Sciatic nerve (tissue), 2 donors: ENCODE measurements around the gene AACS. TPM values are rescaled to one million over a fixed set of nuclear protein-coding genes. Genes with fewer than 3 reads are reported as not detected.
"Not testable (repeated sequence)": the region's sequence is repeated elsewhere in the genome, so short reads cannot be mapped to it uniquely, and the experiment has no call there.

ENCODE experiments used
- ATAC-seq: fragments of 200-7000 bp; cut with Tn5 transposase; one replicate; pipeline ENCODE4 v1.9.1; 2020; ENCODE audit warnings: mild to moderate bottlenecking, moderate library complexity
- DNase-seq: peaks from one replicate; pipeline ENCODE4 v3.0.0-alpha.2; 2020; ENCODE audit warnings: low spot score
- intact Hi-C: fragments of 100-400 bp; cut with DNase I; formaldehyde crosslinking; loops from one replicate; pipeline ENCODE4 v1.14.2; 2022
- total RNA-seq: library from RNA; stranded (reverse); fragmentation: NEBNext Ultra II Directional; extraction: Animal tissue kit (Norgen Biotek cat#: 25700); gene quantifications from one replicate; pipeline ENCODE4 v1.2.1, GENCODE V29; 2021
- donor health status: DM: no; HTN: no; CAD: no.
- donor health status: DM: no; HTN: no; CAD: no.

Gene AACS, protein sequence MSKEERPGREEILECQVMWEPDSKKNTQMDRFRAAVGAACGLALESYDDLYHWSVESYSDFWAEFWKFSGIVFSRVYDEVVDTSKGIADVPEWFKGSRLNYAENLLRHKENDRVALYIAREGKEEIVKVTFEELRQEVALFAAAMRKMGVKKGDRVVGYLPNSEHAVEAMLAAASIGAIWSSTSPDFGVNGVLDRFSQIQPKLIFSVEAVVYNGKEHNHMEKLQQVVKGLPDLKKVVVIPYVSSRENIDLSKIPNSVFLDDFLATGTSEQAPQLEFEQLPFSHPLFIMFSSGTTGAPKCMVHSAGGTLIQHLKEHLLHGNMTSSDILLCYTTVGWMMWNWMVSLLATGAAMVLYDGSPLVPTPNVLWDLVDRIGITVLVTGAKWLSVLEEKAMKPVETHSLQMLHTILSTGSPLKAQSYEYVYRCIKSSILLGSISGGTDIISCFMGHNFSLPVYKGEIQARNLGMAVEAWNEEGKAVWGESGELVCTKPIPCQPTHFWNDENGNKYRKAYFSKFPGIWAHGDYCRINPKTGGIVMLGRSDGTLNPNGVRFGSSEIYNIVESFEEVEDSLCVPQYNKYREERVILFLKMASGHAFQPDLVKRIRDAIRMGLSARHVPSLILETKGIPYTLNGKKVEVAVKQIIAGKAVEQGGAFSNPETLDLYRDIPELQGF
- 19.6 TPM for total RNA-seq

DNA sequence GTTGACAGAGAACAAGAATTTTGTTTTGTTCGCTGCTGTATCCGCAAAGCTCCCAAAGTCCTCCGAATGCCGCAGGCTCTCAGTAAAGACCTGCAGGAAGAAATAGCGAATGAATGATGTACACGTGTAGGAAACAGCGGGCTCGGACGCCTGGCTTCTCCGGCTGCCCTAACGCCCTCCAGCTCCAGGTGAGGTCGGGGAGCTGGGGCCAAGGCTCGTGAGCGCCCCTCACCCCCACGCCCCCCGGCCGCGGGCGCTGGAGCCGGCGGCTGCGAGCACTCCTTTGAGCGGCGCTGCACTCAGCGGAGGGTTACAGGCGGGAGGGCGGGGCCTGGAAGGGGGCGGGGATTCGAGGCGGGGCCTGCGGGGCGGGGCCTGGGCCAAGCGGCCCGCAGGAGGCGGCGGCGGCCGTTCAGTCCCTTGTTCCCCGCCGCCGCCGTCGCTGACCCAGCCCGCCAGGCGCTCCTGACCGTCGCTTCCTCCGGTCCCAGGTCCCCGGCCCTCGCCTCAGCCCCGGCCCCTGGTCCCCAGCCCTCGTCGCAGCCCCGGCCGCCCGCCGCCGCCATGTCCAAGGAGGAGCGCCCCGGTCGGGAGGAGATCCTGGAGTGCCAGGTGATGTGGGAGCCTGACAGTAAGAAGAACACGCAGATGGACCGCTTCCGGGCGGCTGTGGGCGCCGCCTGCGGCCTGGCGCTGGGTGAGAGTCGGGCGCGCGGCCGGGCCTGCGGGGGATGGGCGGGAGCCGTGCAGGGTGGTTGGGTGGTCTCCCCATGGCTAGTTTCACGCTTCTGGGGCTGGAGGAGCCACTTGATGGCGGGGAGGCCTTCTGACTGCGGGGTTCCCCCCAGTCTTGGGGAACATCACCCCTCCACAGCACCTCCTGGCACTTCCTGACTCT, at the start of gene AACS:
Gene AACS (plus strand): TSS at position 415 of the 898 bp plus-strand sequence. CDS start 150 bp downstream, at position 565.
- intact Hi-C loops, result no loop called here
- ATAC-seq (peak; percentile 94), DNase-seq (peak; percentile 89)

DNA sequence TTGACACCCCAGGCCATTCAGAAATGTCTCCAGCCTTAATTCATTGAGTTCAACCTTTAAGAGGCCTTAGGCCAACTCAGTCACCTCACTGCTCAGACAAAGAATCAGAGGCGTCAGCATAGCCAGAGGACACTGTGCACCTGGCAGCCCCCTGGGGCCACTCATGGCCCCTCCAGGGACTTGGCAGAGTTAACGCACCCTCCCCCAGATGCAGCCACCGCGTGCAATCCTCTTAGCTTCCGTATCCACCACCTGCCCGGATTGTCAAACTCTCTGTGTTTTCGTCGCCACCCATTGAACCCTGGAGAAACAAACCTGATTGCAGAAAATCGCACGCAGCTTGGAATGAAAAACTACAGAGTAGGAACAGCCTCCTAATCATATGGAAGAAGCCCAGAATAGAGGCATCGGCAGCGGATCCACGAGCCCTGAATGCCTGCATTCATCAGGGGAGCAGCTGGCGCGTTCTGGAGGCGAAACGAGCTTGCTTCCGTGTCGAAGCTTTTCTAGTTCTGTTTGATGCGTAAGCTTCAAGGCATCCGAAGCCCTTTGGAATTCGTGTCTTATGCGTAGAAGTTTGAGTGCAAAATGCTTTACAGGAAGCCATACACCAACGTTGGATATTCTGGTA, 49.4 kb upstream of the AACS start:
- ATAC-seq (no peak), DNase-seq (no peak)
- intact Hi-C loops, result loop anchor here (5.0 kb wide), 1 partner anchor 502 kb away; no protein-coding TSS in a partner anchor

DNA sequence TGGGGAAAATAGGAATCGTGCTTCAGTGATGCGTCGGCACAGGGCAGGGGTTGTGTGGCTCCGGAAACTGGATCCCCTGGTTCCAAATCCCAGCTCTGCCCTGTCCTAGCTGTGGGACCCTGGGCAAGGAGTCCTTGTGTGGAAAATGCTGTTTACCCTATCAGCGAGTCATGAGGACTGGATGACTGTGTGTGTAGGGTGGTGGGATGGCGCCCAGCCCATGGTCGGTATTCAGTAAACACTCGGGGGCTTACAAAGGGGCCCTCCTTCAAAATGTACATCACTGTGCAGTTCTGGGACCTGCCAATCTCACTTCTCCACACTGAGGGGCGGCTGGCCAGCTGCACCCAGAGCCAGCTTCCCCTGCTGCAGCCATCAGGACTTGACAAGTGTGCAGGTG, 47.4 kb upstream of the AACS start:
- ATAC-seq (no peak), DNase-seq (no peak)
- intact Hi-C loops, result loop anchor here (5.0 kb wide), 1 partner anchor 500 kb away; no protein-coding TSS in a partner anchor

DNA sequence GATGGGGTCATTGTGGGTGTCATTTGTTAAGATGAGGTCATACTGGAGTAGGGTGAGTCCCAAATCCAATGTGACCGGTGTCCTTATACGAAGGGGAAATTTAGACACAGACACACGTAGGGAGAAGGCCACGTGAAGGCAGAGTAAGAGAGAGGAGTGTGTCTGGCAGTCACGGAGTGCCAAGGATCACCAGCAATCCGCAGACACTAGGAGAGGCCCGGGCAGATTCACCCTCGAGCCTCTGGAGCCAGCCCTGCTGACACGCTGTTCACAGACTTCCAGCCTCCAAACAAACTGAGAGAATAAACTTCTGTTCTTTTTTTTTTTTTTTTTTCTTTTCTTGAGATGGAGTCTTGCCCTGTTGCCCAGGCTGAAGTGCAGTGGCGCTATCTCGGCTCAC, 46.9 kb upstream of the AACS start:
- no peak for DNase-seq

DNA sequence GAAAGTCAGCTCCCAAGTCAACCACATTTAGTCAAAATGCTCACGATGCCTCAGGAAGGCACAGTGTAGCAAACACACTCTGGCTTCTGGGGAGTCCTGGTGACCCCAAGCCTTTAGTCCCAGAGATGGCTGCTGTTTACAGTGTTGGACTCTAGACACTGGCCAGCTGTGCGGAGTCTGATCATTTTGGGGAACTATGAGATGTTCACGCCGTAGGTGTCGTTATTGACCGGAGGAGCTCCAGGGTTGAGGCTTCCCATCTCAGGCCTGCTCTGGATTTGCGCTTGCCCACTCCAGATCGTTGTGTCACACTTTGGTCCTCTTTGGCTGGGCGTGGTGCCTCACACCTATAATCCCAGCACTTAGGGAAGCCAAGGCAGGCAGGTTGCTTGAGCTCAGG, 44.1 kb upstream of the AACS start:
- no peak for ATAC-seq
- intact Hi-C loops, result no loop called here
- DNase-seq, result no peak

More for the DNA sequence above, 46.9 kb upstream of the AACS start:
- intact Hi-C loops, result loop anchor here (5.0 kb wide), 1 partner anchor 499 kb away; no protein-coding TSS in a partner anchor
- no peak for ATAC-seq

DNA sequence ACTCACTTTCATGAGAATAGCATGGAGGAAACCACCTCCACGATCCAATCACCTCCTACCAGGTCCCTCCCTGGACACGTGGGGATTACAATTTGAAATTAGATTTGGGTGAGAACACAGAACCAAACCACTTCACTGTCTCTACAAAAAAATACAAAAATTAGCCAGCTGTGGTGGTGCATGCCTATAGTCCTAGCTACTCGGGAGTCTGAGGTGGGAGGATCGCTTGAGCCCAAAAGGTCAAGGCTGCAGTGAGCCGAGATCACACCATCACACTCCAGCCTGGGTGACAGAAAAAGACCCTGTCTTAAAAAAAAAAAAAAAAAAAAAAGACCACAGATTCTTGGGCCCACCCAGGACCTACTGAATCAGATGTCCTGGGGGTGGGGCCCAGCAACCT, 43.5 kb upstream of the AACS start:
- DNase-seq (no peak), ATAC-seq (no peak)
- intact Hi-C loops, result no loop called here

DNA sequence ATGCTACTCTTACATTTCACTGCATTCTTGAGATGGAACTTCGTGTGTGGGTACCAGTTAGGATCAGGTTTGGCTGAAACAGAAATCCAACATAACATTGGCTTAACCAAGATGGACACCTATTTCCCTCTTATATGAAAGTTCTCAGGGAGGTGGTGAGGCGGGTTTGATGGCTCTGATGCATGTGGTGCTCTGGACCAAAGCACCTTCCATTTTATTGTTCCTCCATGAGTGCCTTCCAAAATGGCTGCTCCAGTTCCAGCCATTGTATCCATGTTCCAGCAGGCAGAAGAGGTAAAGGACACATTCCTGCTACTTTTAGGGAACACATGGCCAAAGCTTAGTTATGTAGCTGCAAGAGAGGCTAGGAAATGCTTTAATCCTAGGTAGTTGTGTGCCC, 42.2 kb upstream of the AACS start:
- intact Hi-C loops, result no loop called here
- DNase-seq (no peak), ATAC-seq (no peak)

DNA sequence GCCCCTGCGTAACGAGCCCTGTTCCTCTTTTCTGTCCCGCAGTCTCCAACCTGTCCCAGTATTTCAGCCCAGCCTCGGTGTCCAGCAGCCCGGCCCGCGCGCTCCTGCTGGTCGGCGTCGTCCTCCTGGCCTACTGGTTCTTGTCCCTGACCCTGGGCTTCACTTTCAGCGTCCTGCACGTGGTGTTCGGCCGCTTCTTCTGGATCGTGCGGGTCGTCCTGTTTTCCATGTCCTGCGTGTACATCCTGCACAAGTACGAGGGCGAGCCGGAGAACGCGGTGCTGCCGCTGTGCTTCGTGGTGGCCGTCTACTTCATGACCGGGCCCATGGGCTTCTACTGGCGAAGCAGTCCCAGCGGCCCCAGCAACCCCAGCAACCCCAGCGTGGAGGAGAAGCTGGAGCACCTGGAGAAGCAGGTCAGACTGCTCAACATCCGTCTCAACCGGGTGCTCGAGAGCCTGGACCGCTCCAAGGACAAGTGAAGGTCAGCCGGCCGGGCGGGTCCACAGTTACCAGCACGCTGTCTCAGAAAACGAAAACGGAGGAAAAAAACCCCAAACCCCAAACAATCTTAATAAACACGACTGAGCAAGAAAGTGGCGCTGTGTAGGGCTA, 40.2 kb upstream of the AACS start:
- no peak for ATAC-seq
- no peak for DNase-seq
- intact Hi-C loops, result no loop called here

DNA sequence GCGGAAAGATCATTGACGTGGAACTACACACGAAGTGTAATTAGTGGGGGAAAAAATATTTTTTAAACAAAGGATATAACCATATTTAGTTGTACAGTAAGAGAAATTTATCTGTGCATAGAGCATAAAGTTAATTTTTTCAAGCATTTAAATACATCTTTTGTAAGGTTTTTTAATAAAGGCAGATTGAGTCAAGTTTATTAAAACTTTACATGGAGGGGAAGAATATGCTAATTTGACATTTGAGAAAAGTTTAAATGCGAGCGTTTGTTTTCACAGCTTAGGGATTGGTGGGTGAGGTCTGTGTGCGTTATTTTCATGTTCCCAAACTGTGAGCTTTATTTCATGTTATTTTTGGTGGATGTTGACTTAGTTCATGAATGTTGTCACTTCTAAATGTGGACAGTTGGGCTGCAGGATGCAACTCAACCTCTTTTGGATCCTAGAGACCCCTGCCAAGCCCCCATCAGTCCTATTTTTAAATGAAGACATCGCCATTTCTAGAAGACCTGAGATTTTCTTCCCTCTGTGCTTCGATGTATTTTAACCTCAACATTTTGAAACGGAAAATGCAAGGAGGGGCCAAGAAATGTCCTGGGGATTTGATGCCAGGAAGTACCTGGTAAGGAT, 39.5 kb upstream of the AACS start:
- DNase-seq (no peak), ATAC-seq (no peak)

DNA sequence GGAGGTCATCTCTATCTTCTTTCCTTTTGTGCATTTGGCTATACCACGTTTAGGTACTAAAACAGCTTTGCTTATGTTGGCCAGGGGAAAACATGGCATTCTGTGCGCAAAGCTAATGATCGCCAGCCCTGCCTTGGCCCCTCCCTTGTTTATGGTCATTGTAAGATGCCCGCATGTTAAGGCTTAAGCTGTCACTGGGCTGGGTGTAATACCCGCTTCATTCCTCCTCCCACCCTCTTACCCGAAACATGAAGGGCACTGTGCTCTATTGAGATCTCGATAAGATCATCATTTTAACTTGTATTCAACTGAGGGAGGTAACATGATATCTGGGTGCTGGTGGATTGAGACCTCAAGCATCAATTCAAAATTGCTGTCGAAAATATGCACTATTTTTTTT, 37.1 kb upstream of the AACS start:
- intact Hi-C loops, result no loop called here

More for the DNA sequence above, 39.5 kb upstream of the AACS start:
- intact Hi-C loops, result no loop called here

DNA sequence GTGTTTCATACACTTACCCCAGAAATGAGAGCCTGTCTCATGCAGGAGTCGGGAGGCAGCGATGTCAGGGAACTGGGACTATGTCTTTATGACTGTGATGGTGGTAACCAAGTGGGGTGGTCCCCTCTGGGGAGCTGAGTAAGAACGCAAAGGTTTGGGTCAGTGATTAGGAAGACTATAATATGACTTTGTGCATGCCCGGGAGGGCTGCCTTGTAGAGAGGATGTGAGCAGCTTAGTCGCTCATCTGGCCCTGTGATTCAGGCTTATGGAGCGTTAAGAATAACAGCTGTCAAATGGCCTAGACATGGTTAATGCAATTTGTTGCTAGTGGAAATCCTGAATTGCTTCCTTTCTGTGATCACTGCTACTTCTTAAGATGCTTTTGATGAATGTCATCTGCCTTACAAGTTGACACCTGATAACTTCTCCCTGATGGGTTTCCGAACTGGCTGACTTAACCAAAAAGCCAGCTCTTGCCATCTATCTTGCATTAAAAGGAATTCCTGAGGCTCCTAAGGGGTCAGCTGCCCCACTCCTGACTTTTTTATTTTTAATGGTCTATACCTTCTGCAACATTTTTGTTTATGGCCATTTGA, 35.4 kb upstream of the AACS start:
- no peak for ATAC-seq
- intact Hi-C loops, result no loop called here
- no peak for DNase-seq

More for the DNA sequence above, 37.1 kb upstream of the AACS start:
- no peak for DNase-seq
- ATAC-seq, result no peak

DNA sequence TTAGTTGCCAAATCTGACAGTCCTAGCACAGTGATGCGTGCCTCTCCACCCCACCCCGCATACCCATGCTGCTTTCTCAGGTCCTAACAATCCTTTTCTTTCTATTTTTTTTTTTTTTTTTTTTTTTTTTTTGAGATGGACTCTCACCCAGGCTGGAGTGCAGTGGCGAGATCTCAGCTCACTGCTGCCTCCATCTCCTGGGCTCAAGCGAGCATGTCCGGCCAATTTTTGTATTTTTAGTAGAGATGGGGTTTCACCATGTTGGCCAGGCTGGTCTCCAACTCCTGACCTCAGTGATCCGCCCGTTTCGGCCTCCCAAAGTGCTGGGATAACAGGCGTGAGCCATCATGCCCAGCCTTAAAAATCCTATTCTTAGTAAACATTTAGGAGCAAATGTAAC, 33.8 kb upstream of the AACS start:
- ATAC-seq, DNase-seq, intact Hi-C loops: not testable (repeated sequence)

DNA sequence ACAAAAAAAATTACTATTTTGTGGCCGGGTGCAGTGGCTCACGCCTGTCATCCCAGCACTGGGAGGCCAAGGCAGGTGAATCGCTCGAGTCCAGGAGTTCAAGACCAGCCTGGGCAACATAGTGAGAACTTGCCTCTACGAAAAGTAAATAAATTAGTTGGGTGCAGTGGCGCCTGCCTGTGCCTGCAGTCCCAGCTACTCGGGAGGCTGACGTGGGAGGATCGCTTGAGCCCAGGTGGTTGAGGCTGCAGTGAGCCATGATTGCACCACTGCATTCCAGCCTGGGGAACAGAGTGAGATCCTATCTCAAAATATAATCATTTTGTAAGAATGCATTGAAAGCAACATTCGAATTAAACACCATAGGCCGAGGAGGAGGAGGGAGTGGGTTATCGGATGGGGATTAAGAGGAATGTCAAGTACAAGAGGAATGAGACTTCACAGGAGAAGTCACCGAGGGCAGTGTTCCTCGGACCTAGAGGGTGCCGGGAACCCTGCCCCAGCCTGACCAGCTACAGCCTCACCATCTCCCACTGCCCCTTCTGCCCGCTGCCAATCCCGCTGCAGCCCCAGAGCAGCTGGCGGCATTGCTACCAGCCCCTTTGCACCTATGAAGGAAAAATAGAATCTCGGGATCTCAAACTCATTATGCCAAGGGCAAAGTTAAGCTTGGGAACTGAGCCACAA, 32.6 kb upstream of the AACS start:
- DNase-seq (no peak), ATAC-seq (no peak)
- intact Hi-C loops, result no loop called here

DNA sequence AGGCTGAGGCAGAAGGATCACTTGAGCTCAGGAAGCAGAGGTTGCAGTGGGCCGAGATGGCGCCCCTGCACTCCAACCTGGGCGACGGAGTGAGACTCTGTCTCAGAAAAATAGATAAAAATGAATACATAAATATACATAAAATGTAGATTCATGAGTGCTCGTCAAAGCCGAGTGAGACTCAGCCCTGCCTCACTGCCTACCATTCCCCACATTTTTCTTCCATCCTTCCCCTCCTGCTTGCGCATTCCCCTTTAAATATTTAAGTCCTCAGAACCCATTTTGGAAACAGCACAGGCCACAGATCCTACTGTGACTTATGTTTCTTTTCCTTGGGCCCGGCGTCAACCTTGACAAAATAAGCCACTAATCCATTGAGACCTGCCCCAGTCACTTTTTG, 31.9 kb upstream of the AACS start:
- ATAC-seq (no peak), DNase-seq (no peak)
- intact Hi-C loops, result no loop called here

DNA sequence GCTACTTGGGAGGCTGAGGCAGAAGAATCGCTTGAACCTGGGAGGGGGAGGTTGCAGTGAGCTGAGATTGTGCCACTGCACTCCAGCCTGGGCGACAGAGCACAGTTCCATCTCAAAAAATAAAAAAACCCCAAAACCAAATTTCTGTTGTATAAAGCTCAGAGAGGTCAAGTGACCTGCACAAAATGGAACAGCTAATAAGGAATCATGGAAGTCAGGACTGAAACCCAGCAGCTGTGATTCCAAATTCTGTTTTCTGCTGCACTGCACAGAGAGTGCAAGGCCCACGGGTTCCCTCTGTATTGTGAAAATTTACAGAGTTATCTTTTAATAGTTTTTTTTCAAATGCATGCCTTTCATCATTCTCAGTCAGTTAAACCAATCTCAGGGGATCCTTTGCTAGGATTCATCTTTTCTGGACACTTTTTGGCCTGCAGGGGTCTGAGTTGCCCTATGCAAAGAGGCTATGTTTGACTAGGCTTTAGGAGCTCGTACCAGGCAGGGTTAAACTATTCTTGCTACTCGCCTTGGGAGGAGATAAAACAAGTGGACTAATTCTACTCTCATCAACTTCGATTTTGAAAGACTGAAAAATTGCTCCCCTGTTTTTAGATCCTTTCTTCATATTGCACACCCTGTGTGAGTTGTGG, 26.1 kb upstream of the AACS start:
- DNase-seq (no peak), ATAC-seq (no peak)
- intact Hi-C loops, result no loop called here

DNA sequence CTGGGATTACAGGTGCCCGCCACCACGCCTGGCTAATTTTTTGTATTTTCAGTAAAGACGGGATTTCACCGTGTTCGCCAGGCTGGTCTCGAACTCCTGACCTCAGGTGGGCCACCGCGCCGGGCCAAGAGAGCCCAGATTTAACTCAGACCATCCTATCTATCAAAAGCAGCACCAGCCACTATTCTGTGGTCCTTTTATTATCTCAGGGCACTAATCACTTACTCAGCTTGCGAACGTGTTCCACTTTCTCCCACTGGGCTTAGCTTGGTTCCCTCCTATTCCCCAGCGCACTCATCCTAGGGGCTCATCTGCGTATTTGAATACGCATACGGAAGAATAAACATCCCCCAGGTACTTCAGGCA, 16.2 kb upstream of the AACS start:
- DNase-seq (no peak), ATAC-seq (no peak)
- intact Hi-C loops, result no loop called here

DNA sequence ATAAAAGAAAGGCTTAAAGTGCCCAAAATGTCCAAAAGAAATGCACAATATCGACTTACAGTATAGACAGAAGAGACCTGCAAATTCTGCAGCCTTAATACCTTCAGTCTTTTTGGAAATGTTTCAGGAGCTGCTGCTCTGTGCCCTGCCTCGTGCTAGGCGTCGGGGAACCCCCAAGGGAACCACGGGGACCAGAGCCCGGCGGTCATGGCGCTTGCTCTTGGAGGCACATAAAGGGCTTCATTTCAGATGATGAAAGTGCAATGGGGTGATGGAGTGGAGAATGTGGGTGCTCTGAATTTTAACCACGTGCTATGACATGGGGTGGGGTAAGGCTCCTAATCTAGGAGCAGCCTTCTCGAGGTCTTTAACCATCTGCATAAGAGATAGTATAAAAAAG, 14.8 kb upstream of the AACS start:
- intact Hi-C loops, result no loop called here
- ATAC-seq (no peak), DNase-seq (no peak)
